HG03139 (cell line): Measurements from ENCODE around the gene TMEM181.
"Not testable (repeated sequence)": the region's sequence is repeated elsewhere in the genome, so short reads cannot be mapped to it uniquely, and the experiment has no call there.

ENCODE experiments used
- ATAC-seq: cut with Tn5 transposase; IDR thresholded peaks from one replicate; pipeline ENCODE4 v1.9.1; 2021; ENCODE audit not compliant: unreplicated experiment

TMEM181 gene

DNA sequence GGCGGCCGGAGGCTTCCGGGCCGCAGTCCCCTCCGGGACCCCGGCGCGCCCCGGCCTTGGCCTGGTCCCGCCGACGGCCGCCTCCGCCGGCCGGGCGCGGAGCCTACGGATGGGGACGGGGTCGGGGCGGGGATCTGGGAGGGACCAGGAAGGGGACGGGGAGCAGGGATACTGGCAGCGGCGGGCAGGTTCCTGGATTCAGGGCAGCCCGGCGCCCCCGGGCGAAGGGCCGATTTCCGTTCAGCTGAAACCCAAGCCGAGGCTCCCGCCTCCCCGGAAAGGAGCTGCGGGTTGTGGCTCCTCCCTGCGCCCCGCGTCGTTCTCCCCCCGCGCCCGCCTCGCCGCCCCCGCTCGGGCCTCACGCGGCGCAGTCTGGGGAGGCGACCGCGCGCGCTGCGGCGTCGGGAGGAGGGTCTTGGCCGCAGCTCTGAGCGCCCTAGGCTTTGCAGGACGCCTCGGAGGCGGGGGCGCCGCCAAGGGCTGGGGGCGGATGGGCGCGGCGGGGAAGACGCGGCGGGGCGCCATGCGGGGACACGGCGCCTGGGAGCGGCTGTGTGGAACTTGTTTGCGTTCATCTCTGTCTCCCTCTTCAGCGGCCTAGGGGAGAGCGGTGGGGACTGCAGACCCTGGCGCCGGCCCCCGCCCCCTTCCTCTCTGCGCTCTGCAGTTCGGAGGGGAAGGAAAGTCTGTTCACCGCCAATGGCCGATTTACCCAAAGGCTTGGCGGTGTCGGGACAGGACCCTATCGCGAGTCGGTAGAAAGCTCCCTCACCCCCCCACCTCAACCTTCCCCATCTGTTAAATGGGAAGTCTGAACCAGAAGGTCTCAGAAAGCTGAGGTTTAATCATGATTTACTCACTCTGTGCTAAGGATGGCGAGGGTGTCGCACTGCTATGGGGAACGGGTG, 22.7 kb upstream of the TMEM181 start:
- ATAC-seq = no peak

DNA sequence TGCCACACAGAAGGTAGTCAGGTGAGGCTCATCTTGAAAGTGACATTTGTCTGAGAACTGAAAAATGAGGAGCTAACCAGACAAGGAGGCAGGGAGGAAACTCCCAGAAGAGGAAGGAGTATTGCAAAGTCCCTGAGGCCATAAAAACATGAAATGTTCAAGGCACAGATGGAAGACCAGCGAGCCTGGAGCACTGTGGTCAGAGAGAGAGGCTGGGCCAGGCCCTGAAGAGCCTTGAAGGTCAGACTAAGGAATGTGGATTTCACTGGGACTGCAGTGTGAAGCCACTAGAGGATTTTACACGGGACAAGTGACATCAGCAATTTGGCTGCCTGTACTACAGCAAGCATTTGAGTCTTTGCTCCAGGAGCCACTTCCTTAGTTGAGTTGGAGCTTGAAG, 21.1 kb upstream of the TMEM181 start:
- ATAC-seq = no peak

DNA sequence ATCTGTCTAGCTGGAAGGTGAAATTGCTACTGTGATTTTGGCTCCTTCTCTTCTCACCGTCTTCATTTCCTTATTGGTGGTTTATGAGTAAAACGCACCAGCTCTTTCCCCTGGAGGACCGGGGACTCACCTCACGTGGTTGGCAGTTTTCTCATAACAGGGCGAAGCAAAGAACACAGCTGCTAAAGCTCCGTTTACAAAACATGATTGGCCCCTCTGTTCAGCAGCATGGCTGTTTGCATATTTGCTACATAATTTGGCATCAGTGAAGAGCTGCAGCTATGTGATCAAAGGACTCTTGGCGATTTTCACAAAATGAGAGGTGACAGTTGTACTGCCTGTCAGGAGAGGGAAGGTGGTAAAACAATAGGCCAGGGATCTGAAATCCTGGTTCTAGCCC, 20.5 kb upstream of the TMEM181 start:
- ATAC-seq = no peak

DNA sequence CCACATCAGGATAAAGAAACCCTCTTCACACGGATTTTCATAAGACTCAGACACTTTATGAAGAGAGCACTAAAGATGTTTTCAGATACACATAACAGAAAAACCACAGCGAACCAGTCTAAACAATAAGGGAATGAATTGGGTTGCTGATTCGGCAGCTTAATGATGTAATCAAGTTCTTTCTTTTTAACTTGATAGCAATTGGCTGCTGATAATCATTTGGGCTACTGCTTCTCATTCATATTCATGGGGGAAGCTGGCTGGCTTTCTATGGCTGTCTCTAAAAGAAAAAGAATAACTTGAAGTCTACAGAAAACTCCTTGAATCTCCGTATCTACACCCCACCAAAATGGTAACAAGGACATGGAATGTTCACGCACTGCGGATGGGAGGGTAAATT, 20.0 kb upstream of the TMEM181 start:
- ATAC-seq = no peak

DNA sequence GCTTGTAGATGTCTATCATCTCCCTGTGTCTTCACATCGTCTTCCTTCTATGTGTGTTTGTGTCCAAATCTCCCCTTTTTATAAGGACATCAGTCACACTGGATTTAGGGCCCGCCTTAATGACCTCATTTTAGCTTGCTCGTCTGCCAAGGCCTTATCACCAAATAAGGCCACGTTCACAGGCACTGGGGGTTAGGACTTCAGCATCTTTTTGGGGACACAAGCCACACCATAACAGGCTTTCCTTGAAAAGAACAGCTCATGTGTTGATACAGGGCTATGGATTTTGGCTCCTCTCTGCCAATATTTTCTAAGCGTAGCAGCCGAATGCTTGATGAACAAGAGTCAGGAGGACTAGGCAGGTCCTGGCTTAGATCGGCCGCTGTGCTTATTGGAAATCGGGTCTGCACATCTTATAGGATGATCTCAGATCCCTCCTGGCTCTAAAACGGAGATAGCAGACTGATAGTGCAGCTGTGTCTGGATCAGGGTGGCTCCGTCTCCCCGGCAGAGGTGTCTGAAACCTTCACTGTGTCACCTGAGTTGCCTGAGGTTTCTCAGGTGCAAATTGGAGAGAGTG, 16.2 kb upstream of the TMEM181 start:
- ATAC-seq = no peak

DNA sequence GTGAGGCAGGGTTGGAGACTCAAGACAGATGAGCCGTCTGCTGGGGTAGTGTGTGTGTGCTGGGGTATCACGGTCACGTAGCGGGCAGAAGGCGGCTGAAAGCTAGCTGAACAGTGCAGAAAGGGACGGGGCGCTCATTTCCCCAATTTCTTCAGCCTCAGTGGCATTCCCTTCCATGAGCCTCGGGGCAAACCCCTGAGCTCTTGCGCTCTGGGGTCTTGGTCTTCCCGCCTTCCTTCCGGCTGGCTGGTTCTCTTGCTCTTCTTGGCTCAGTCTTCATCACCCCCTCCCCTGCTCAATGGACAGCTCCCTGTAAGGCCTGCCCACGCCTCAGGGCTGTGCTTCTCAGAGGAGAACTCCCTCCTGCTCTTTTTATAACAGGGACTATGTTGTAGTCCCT, 15.5 kb upstream of the TMEM181 start:
- ATAC-seq = no peak

DNA sequence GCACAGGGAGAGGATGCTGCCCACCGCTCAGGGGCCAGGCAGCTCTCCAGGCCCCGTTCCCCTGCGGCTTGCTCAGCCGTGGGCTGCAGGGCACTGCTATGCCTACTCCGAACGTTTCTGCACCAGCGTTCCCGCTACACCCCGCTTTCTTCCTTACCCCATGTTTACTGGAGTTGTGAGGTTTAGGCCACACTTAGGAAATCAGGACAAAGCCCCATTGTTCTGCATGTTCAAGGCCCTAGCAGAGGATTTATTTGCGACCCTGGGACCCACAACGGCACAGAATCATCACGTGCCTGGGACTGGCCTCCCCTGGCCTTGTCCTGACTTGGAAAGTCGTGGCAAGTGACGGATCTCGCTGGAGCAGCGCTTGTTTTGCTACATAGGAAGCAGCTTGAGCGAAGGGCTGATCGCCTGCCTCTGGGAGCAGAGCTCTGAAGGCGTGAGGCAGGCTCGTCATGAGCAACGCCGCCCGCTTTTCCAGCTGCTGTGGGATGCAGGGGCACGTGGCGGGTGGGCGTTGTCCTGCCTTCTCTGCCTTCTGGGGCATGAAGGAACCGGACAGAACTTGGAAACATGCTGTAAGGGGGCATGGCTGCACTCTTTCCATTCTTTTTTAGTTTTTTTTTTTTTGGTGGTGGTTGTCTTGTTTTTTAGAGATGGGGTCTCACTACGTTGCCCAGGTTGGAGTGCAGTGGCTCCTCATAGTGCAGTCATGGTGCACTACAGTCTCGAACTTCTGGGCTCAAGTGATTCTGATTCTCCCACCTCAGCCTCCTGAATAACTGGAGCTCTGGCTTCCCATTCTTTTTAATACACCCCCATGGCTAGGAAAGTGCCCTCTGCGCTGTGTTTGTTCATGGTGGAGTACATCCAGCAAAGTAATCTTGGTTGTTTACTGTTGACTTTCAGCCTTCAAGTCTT, 14.6 kb upstream of the TMEM181 start:
- no peak for ATAC-seq

DNA sequence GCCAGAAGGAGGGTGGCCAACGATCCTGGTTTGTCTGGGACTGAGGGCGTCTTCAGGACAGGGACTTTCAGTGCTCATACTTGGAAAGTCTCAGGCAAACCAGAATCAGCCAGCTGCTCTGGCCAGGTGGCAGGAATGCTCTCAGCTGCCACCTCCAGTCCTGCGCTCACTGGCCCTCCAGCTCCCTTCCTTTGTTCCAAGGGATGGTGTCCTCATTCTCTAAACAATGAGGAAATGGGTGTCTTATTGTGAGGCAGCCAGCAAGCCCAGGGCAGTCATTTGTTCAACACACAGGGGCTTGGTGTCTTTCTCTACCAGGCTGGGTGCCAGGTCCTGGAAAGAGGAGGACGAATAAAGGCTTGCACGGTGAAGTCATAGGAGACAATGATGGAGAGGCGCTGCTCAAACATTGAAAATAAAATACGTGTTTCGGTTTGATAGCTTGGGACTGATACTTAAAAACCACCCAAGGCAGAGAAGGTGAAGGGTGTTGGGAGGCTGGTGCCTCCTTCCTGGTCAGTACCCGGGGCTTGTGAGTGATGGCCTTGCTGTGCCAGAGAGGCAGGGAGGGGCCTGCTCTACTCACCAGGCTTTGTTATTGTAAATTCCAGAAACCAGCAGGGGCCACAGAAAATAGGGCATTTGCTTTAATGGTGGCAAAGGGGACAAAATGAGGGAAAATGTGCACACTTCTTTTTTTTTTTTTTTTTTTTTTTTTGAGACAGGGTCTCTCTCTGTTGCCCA, 11.3 kb upstream of the TMEM181 start:
- no peak for ATAC-seq

DNA sequence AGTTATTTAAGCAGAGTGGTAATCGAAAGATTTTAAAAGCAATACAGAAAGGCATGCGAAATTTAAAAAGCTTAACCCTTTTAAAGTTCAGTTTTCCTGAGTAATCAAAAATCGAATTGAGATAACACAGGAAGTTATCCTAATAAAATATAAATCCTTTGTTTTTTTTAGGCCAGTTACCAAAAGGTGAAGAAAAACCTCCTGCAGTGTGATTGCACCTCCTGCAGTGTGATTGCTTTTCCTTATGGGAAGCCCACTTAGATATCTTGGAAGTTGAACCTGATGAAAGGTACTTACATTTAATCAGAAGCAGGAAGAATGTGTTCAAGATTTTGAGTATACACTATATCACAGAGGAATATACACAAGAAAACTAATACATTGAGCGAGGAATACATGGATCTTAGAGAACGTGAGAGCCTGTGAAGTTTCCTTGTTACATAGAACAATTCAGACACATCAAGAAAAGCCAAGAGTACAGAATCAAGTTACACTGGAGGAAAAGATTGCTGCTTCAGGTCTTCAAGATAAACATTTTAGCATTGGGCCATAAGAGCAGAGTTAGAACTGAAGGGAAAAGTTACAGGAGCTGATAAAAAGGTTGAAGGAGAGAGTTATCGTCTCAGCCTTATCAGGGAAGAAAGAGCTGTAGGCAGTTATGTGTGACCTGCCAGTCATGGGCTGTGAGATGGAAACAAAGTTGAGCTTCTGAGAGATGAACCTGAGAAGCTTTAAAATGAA, 7.7 kb upstream of the TMEM181 start:
- no peak for ATAC-seq

DNA sequence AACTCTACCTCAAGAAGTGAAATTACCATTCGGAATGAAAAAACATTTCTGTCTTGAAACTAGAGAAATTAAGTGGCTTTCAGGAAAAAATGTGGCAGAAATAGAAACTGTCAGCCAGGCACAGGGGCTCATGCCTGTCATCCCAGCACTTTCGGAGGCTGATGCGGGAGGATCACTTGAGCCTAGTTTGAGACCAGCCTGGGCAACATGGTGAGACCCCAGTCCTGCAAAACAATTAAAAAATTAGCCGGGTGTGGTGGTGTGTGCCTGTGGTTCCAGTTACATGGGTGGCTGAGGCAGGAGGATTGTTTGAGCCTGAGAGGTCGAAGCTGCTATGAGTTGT, 7.1 kb upstream of the TMEM181 start:
- no peak for ATAC-seq

DNA sequence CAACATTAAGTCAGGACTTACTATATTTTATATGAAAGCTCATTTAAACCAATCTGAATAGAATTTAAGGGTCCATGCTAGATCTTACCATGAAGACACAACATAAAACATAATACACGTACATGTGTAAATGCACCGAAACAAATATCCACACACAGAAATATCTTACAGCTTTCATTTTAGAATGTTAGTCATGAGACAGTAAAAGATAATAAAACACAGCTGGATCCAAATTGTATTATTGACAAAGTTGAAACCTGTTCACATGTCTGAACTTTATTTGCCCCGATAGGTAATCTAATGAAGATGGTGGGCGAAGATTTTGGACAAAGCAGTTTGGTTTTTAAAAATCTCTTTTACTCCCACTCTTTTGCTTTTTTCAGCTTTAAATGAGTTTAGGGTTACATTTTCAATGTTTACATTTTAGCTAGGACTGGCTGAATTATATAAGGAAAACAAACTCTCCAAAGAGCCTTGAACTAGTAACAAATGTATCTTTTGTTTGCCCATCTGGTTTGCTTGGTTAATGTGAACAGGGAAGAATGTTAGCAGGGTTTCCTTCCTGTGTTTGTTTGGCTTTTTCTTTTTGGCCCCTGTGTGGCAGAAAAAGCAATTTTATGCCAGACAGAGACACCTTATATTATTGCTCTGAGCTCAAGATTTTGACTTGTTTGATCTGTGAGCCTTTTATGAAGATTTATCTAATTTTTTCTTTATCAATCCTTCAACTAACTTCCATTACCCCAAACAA, 5.1 kb upstream of the TMEM181 start:
- no peak for ATAC-seq

DNA sequence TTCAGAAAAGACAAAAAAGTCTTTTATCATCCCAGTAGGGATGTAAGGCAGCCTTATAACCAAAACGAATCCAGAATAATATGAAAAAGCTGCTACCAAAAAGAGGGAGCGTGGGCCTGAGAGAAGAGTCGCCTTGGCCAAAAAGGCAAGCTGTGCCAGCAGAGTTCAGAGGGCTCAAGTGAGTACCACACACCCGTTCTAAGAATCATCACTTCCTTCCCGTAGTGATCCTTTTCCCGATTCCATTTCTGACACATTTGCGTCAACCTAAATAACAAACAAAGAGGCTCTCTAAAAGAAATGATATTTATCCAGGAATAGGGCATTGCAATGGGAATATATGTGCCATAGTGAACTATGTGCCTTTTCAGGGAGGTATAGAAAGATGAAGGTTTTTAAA, 3.8 kb upstream of the TMEM181 start:
- ATAC-seq = no peak

DNA sequence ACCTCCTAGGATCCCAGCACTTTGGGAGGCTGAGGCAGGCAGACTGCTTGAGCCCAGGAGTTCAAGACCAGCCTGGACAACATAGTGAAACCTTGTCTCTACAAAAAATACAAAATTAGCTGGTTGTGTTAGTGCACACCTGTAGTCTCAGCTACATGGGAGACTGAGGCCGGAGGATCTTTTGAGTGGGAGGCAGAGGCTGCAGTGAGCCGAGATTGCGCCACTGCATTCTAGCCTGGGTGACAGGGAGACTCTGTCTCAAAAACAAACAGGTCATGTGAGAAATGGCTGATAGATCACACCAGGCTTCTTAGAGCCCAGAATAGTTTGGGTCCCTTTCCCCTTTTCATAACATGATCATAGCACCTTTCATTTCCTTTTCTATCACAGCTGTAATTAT, 2.8 kb upstream of the TMEM181 start:
- not testable (repeated sequence) for ATAC-seq

DNA sequence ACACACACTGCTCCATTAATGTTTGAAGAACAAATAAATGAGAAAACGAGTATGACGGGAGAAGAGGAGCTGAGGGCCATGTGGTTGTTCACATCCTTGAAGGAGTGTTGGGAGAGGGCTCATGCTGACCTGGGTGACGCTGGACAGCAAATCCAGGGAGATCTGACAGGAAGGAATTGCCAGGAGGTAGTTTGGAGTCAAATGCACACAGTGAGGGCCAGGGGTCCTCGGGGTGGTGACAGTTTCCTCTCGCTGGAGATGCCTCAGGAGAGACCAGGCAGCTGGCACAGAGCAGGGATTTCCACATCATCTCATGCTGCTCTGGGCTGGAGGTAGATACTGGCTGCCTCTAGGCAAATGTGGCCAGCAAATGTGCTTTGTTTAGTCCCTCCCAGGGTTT, 2.0 kb upstream of the TMEM181 start:
- no peak for ATAC-seq

DNA sequence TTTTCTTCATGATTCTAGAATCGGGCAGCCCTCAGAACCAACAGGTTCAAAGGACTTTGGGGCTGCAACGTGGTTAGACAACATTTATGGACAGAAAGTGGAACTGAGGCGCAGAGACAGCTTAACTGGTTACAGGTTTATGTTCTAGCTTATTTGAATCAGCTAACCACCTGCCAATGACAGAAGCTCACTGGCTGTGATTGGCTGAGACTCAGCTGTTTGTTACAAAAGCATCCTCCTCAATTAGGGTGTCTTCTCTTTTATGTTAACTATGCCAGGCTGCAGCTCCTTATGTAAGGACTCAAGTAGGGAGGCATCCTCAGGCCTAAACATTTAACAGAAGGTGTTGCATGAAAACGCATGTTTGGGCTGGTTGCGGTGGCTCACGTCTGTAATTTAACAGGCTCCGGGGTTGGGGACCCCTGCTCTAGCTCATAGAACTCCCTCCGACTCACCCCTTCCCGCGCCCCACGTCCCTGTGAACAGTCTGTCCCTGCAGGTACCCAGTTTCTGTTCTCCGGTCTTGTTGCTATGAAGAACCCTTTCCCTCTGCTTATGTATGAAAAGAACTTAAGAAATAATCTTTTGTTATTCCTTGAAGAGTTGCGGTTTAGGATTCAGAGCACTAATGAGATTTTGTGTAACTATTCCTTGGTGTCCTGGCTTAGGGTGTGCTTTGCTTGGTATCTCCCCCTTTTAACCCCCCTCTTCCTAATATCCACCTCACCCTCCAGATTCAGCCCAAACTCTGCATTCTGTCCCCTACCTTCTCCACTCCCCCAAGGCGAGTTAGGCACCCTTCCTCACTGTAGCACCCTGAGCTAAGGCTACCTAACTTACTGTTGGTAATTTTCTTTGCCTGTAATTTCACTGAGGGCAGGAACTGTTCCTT, 1.2 kb upstream of the TMEM181 start:
- ATAC-seq = no peak

DNA sequence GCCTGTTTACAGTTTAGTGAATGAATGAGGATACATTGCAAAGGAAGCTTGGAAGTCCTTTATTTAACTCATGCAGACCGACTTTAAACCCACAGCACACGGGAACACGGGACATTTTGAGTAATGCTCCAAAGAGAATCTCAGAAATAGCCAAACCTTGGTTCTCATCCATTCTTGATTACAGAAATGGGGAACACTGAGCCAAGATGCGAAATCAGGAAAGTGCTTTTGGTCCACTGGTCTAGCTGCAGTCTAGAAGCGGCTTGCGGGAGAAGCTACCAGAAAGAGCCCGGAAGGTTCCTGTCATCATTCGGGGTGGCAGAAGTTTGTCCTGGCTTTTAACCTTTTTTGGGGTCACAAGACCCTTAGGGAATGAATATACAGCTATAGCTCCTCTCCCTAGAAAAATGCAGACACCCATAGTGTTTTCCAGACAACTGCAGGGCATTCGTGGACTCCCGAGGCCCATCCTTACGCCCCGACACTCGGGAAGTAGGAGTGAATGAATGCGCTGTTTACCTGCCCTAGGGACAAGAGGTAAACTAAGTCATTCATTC, 475 bp upstream of the TMEM181 start:
- no peak for ATAC-seq

DNA sequence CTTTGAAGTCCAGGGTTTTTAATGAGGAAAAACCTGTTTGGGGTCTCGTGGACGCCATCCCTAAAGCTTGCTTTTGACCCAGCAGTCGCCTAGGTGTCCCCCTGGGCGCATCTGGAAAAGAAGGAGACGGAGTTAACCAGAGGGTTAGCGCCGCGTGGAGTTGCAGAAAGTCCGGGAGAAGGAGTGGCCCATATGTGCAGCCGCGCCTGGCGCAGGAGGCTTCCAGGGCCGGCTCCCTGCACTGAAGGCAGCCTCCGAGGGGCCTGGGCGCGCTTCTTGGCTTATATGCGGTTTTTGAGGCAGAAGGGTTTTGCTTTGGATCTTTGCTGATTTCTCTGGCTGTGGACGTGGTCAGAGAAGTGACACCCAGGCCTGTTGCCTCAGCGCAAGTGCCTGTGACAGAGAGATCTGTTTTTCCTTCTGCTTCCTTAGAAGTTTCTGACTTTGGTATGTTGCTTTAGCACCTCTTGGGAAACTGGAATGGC, 987 bp downstream of the TMEM181 start:
- no peak for ATAC-seq

DNA sequence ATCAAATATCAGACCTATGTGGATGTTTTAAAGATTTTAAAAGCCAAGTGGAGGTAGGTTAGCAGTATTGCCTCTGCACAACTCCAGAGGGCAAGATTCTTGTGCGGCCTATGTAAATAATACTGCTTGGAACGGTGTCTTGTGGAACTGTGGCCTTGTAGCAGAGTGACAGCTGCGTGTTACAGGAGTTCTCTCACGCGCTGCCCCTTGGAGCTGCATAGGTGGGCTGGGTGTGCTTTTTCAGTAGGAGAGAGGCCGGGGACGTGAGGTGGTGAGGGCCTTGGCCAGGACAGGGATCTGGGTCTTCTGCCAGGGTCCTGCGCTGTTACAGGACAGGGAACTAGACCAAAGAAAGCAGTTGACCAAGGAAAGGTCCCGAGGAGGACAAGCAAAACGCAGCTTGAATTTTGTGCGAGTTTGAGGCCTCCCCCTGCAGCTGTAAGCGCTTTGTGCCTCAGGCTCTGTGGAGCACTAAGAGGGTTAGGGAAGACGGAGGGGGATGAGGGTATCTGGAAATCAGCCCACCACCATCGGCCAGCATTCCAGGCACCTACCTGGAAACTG, 1.5 kb downstream of the TMEM181 start:
- ATAC-seq = no peak
